ENCODE measurements around the gene TAF11.
"Not testable (repeated sequence)": the region's sequence is repeated elsewhere in the genome, so short reads cannot be mapped to it uniquely, and the experiment has no call there.

Gene TAF11

DNA sequence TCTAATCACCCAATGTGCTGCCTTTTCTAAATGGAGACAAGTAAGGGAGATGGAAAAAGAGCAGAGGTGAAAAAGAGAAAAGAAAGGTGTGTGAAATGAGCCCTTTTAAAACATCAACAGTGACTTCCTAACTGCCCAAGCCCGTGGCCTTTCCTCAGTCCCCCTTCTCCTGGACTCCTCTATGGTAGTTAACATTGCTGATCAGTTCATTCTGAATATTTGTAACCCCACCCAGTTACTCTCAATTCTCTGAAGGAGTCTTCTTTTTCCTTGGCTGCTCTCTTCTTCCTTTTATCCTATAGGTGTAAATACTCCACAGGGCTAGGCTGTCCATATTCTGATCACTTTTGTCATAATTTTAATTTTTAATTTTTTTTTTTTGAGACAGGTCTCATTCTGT is 27.1 kb downstream of the TAF11 start:
- no peak for DNase-seq

DNA sequence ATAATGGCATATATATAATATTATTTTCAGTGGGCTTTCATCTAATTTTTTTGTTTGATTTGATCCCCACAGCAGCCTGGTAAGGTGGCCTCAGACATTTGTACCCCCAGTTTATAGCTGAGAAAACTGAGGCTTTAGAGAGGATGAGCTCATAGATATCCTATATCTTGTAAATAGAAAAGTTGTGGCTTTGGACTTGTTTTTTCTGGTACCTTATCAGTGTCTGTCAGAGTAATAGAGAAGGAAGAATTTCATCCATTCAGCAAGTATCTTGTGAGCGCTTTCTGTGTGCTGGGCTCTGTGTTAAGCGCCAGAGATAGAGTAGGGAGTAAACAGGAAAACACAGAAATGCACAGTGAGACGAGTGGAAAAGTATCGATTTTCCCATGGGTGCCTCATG is 27.9 kb downstream of the TAF11 start:
- DNase-seq: no peak

DNA sequence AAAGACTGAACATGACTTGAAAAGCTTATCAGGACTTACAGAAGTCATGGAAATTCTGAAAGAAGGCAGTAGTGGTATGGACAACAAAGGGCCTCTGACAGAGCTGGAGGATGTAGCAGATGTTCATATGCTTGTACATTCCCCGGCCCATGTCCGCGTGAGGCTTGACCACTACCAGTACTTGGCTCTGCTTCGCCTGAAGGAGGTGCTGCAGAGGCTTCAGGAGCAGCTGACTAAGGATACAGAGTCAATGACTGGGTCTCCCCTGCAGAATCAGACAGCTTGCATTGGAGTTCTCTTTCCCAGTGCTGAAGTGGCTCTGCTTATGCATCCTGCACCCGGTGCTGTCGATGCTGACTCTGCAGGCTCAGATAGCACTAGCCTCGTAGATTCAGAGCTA is 29.2 kb downstream of the TAF11 start:
- no peak for DNase-seq

GRCh38 chr6:34855463-34855862 is 32.4 kb downstream of the TAF11 start:
- no peak for DNase-seq

DNA sequence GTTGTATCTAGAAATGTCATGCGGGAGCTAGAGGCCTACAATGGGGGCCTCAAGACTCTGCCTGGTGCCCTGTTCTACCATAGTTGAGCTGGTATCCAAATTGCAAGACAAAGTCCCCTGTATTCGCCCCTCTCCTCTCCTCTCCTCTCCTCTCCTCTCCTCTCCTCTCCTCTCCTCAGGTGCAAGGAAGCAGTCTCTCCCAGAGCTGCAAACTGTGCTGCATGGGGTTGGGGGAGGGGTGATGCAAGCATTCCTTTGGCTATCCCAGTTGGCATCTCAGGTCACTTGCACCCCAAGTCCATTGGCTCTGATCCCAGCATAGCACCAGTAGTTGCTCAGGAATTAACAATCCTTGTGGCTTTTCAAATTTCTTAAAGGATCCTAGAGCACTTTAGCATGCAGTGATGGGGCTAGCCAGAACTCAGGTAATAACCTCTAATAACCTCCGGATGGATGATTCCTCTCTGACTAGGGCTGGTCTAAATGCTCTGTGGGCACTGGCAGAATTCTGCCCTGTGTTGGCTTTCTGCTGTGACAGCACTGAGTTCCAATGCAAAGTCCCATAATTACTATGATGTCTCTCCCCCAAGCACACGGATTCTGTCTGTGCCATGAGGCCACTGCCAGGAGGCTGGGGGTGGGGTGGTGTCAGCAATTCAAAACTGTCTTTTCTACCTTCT is 35.3 kb downstream of the TAF11 start:
- DNase-seq: no peak

GRCh38 chr6:34851361-34851760 is 36.5 kb downstream of the TAF11 start:
- no peak for DNase-seq

GRCh38 chr6:34849066-34849465 is 38.8 kb downstream of the TAF11 start:
- DNase-seq: not testable (repeated sequence)

- DNase-seq: no peak
Measured at GRCh38 chr6:34839666-34840352, 48.0 kb downstream of the TAF11 start.

- DNase-seq: no peak
Measured at GRCh38 chr6:34837528-34837927, 50.3 kb downstream of the TAF11 start.

GRCh38 chr6:34836451-34836850 is 51.4 kb downstream of the TAF11 start:
- no peak for DNase-seq

DNA sequence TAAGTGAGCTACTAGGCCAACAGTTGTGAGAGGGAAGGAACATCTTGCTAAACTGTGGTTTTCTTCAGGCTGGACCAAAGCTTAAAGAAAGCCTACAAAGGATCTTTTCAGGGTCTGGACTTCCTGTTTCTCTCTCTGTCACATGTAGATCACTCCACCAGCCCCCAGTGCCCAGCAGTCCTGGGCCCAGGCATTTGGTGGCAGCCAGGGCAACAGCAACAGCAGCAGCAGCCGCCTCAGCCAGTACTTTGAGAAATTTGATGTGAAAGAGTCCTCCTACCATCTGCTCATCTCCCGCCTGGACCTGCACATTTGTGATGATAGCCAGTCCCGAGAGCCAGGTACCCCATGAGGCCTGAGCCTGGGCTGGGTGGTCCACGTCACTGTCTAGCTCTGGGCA is 51.8 kb downstream of the TAF11 start:
- DNase-seq: no peak

GRCh38 chr6:34834789-34835518 is 52.9 kb downstream of the TAF11 start:
- no peak for DNase-seq

GRCh38 chr6:34832942-34833341 is 54.9 kb downstream of the TAF11 start:
- no peak for DNase-seq

- DNase-seq: no peak
Measured at GRCh38 chr6:34829137-34829536, 58.7 kb downstream of the TAF11 start.
